ENCODE results near the gene PIK3R2. TPM values are rescaled to one million over a fixed set of nuclear protein-coding genes. Genes with fewer than 3 reads are reported as not detected.

PIK3R2 gene
- total and polyA plus RNA-seq, 4 donors = 1.5 to 37.8 (median 7.7) TPM

DNA sequence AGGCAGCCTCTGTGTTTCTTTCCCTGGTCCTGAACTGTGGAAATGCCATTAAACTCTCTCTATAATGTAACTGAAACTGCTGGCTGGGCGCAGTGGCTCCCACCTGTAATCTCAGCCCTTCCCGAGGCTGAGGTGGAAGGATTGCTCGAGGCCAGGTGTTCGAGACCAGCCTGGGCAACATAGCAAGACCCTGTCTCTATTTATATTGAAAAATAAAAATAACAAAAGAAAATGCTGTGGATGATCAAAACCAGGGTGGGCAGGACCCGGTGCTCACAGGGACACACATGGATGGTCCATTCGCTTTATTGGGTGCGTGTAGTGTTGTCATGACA lies 43.5 kb downstream of the PIK3R2 start:
- no peaks in the 10 kb centered on the region for H3K27me3 ChIP-seq (ENCODE audit: control insufficient read depth in 4 of 4, insufficient read depth in 4 of 4, low read length in 3 of 4)
- no peak for TF ChIP-seq RXRA (IDR thresholded peaks at IDR 0.05)
- TF ChIP-seq ZBTB33 (IDR thresholded peaks at IDR 0.05) = no peak
- TF ChIP-seq, protein P1, sequence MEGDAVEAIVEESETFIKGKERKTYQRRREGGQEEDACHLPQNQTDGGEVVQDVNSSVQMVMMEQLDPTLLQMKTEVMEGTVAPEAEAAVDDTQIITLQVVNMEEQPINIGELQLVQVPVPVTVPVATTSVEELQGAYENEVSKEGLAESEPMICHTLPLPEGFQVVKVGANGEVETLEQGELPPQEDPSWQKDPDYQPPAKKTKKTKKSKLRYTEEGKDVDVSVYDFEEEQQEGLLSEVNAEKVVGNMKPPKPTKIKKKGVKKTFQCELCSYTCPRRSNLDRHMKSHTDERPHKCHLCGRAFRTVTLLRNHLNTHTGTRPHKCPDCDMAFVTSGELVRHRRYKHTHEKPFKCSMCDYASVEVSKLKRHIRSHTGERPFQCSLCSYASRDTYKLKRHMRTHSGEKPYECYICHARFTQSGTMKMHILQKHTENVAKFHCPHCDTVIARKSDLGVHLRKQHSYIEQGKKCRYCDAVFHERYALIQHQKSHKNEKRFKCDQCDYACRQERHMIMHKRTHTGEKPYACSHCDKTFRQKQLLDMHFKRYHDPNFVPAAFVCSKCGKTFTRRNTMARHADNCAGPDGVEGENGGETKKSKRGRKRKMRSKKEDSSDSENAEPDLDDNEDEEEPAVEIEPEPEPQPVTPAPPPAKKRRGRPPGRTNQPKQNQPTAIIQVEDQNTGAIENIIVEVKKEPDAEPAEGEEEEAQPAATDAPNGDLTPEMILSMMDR (IDR thresholded peaks at IDR 0.05; ENCODE audit: low read depth, low read length, missing input control) = no peak
- TF ChIP-seq, protein P2, sequence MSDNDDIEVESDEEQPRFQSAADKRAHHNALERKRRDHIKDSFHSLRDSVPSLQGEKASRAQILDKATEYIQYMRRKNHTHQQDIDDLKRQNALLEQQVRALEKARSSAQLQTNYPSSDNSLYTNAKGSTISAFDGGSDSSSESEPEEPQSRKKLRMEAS (IDR thresholded peaks at IDR 0.05) = no peak
- no peak for TF ChIP-seq GABPA (IDR thresholded peaks at IDR 0.05 in 1 of 2, conservative IDR thresholded peaks at IDR 0.05 in 1 of 2)
- no peak for TF ChIP-seq YY1 (IDR thresholded peaks at IDR 0.05)
- TF ChIP-seq SP1 (IDR thresholded peaks at IDR 0.05) = no peak
- WGBS = 89% methylated on average over 7 of the region's 7 CpGs
- no peak overlapping the region for H3K9ac ChIP-seq (ENCODE audit: low read depth in 1 of 2, low read length in 2 of 2)
- peaks cover 7 to 19% (median 13%) of the 10 kb centered on the region in 4 donors for H3K4me1 ChIP-seq (ENCODE audit: control insufficient read depth in 4 of 4, insufficient read depth in 4 of 4, low read length in 3 of 4)
- H3K9me3 ChIP-seq (ENCODE audit: control insufficient read depth in 4 of 4, low read length in 3 of 4) = no peaks in the 10 kb centered on the region
- H3K4me3 ChIP-seq (ENCODE audit: low read depth in 1 of 3, low read length in 3 of 3) = no peak overlapping the region
- H3K27ac ChIP-seq (ENCODE audit: low read depth in 1 of 2, low read length in 2 of 2) = no peak overlapping the region
- peaks cover 0 to 12% (median 4%) of the 10 kb centered on the region in 4 donors for H3K36me3 ChIP-seq (ENCODE audit: control insufficient read depth in 4 of 4, insufficient read depth in 3 of 4, low read depth in 1 of 4, low read length in 3 of 4)
- no peak for DNase-seq (ENCODE audit: low spot score)

- Histone ChIP-seq H3K27ac (ENCODE audit: low read depth in 1 of 2, low read length in 2 of 2) (no peak overlapping the region), H3K36me3 (ENCODE audit: control insufficient read depth in 4 of 4, insufficient read depth in 3 of 4, low read depth in 1 of 4, low read length in 3 of 4) (peaks cover 0 to 12% (median 4%) of the 10 kb centered on the region in 4 donors)
- WGBS = 97% methylated on average over 18 of the region's 18 CpGs
These were observed 44.3 kb downstream of the PIK3R2 start for GRCh38 chr19:18197306-18197705.

More at GRCh38 chr19:18197306-18197705, 44.3 kb downstream of the PIK3R2 start:
- H3K4me3 ChIP-seq (ENCODE audit: low read depth in 1 of 3, low read length in 3 of 3) = no peak overlapping the region
- no peak for DNase-seq (ENCODE audit: low spot score)
- H3K4me1 ChIP-seq (ENCODE audit: control insufficient read depth in 4 of 4, insufficient read depth in 4 of 4, low read length in 3 of 4) = peaks cover 7 to 13% (median 10%) of the 10 kb centered on the region in 4 donors
- H3K9ac ChIP-seq (ENCODE audit: low read depth in 1 of 2, low read length in 2 of 2) = no peak overlapping the region
- no peaks in the 10 kb centered on the region for H3K9me3 ChIP-seq (ENCODE audit: control insufficient read depth in 4 of 4, low read length in 3 of 4)
- no peaks in the 10 kb centered on the region for H3K27me3 ChIP-seq (ENCODE audit: control insufficient read depth in 4 of 4, insufficient read depth in 4 of 4, low read length in 3 of 4)
- TF ChIP-seq ATF3 (IDR thresholded peaks at IDR 0.05) (no peak), EGR1 (IDR thresholded peaks at IDR 0.05; ENCODE audit: low read depth in 2 of 2) (no peak), RXRA (IDR thresholded peaks at IDR 0.05) (no peak), NR2F2 (IDR thresholded peaks at IDR 0.05) (no peak), HNF4G (IDR thresholded peaks at IDR 0.05) (no peak), JUND (IDR thresholded peaks at IDR 0.05) (no peak), REST (IDR thresholded peaks at IDR 0.05) (no peak), RAD21 (IDR thresholded peaks at IDR 0.05) (no peak), FOXA1 (IDR thresholded peaks at IDR 0.05) (no peak), HNF4A (conservative IDR thresholded peaks at IDR 0.05) (no peak), ZBTB33 (IDR thresholded peaks at IDR 0.05) (no peak), SP1 (IDR thresholded peaks at IDR 0.05) (no peak), FOXA2 (IDR thresholded peaks at IDR 0.05) (no peak), GABPA (IDR thresholded peaks at IDR 0.05 in 1 of 2, conservative IDR thresholded peaks at IDR 0.05 in 1 of 2) (no peak), TAF1 (conservative IDR thresholded peaks at IDR 0.05) (no peak), YY1 (IDR thresholded peaks at IDR 0.05) (no peak)
- TF ChIP-seq, protein P1 (IDR thresholded peaks at IDR 0.05; ENCODE audit: low read depth, low read length, missing input control) = no peak
- TF ChIP-seq, protein P2 (IDR thresholded peaks at IDR 0.05) = no peak
